Activated CD4-positive, alpha-beta memory T cell treated with anti-CD3 and anti-CD28 coated beads, Interleukin-2, amount 10 ng/mL, durations not matched to agents 7 days and 5 days (primary cell): ENCODE results near the gene PGLYRP2. TPM values are rescaled to one million over a fixed set of nuclear protein-coding genes. Genes with fewer than 3 reads are reported as not detected.
A peak's percentile ranks its signal among the peaks of the same experiment; 100 is the strongest.
"Not testable (repeated sequence)": the region's sequence is repeated elsewhere in the genome, so short reads cannot be mapped to it uniquely, and the experiment has no call there.

Source experiments
- CTCF ChIA-PET: fragments of 350-600 bp; sonication (Branson Sonifier 250); formaldehyde crosslinking; loops from one replicate; lab custom pipeline; 2021; ENCODE audit warnings: antibody characterized with exemption, inconsistent platforms; lab: Charles Lee
- POLR2A ChIA-PET: fragments of 350-600 bp; sonication (Branson Sonifier 250); formaldehyde crosslinking; loops from one replicate; lab custom pipeline; 2021; ENCODE audit warnings: antibody characterized with exemption; lab: Charles Lee
- DNase-seq: peaks from one replicate; pipeline ENCODE4 v3.0.0-alpha.2; 2020
- H3K27ac Mint-ChIP-seq: one replicate; pipeline ENCODE4 v1.8.0; 2021; ENCODE audit warnings: mild to moderate bottlenecking, mixed read lengths
- H3K27me3 Mint-ChIP-seq: one replicate; pipeline ENCODE4 v1.8.0; 2021; ENCODE audit warnings: mixed read lengths
- H3K36me3 Mint-ChIP-seq: one replicate; pipeline ENCODE4 v1.8.0; 2021; ENCODE audit warnings: low read depth, mixed read lengths
- H3K4me1 Mint-ChIP-seq: one replicate; pipeline ENCODE4 v1.8.0; 2021; ENCODE audit warnings: mixed read lengths
- H3K4me3 Mint-ChIP-seq: one replicate; pipeline ENCODE4 v1.8.0; 2021; ENCODE audit warnings: mild to moderate bottlenecking, mixed read lengths
- H3K9me3 Mint-ChIP-seq: one replicate; pipeline ENCODE4 v1.8.0; 2021; ENCODE audit warnings: mixed read lengths
- total RNA-seq, 2 experiments: library from RNA; stranded (reverse); gene quantifications; one replicate each; pipeline ENCODE4 v1.2.3, GENCODE V29; 2021

Gene PGLYRP2
- total RNA-seq, 2 experiments from 2014 or later: 0.08 to 0.10 TPM

DNA sequence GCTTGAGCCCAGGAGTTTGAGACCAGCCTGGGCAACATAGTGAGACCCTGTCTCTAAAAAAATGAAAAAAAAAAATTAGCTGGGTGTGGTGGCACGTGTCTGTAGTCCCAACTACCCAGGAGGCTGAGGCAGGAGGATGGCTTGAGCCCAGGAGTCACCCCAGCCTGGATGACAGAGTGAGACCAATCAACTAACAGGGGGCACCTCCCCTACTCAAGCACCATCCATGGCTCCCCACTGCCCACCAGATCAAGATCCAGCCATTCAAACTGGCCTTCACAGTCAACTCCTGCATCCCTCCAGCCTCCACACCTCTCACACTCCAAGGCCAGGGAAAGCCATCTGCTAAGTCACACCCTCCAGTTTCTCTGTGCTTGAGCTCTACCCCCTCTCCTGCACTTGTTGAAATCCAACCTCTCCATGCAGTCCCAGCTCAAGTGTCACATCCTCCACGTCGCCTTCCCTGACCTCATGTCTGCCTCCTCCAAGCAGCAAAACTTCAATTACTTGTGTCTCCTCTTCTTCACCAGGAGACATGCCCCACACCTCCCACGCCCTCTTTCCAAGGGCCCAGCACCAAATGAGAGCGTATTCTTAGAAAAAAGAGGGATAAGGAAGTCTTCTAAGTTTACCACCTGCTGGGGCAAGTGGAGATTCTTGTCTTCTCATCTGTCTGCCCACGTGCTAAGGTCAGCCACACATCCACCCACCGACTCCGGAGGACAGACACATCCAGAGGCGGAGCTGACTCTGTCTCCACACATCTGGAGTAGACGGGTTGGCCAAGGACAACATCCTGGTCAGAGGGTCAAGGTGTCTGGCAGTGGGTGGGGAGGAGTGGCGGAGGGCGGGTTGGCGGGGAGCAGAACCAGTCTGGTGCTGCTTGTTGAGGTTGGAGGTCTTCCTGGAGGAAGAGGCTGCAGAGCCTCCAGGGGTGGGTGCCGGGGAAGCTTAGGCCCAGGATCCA lies 28.1 kb upstream of the PGLYRP2 start:
- DNase-seq: no peak
- H3K27me3 Mint-ChIP-seq: peaks cover 42% of the 10 kb centered on the region
- H3K27ac Mint-ChIP-seq: no peak overlapping the region
- ChIA-PET CTCF (interaction anchor here (1.2 to 1.4 kb wide), 2 partner anchors 43 to 88 kb away, joined by 3 read pairs; partner anchors contain the start of genes AKAP8L and RASAL3), POLR2A (interaction anchor here (1.0 to 1.1 kb wide), 2 partner anchors 40 to 44 kb away, joined by 3 read pairs; no protein-coding TSS in a partner anchor)
- H3K9me3 Mint-ChIP-seq: no peaks in the 10 kb centered on the region
- peaks cover 31% of the 10 kb centered on the region for H3K4me1 Mint-ChIP-seq
- H3K4me3 Mint-ChIP-seq: peak overlapping the region; percentile 46
- H3K36me3 Mint-ChIP-seq: no peaks in the 10 kb centered on the region

DNA sequence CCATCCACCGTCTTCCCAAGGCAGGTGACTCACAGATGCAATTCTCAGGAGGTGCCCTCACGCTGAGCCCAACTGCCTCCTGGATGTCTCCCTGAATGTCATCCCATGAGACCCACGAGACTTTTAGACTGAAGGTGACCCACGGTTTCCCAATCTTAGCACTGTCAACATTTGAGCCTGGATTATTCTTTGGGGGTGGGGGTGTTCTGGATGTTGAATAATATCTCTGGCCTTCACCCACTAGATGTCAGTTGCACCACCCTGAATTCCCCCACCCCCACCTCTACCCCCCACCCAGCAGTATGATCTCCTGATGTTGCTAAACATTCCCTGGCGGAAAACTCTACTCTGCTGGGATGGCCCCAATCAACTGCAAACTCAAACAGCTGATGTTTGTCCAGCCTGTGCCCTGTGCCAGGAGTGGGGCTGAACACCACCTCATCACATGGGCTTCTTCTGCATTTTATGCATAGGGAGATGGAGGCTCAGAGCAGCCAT lies 26.8 kb upstream of the PGLYRP2 start:
- Mint-ChIP-seq H3K36me3 (no peaks in the 10 kb centered on the region), H3K27ac (no peak overlapping the region), H3K27me3 (peaks cover 48% of the 10 kb centered on the region), H3K4me3 (no peak overlapping the region), H3K9me3 (no peaks in the 10 kb centered on the region), H3K4me1 (peaks cover 28% of the 10 kb centered on the region)
- POLR2A ChIA-PET: no interaction called here
- DNase-seq: no peak
- CTCF ChIA-PET: interaction anchor here (1.2 kb wide), 1 partner anchor 87 kb away, joined by 3 read pairs; the partner anchor contains the start of gene AKAP8L

DNA sequence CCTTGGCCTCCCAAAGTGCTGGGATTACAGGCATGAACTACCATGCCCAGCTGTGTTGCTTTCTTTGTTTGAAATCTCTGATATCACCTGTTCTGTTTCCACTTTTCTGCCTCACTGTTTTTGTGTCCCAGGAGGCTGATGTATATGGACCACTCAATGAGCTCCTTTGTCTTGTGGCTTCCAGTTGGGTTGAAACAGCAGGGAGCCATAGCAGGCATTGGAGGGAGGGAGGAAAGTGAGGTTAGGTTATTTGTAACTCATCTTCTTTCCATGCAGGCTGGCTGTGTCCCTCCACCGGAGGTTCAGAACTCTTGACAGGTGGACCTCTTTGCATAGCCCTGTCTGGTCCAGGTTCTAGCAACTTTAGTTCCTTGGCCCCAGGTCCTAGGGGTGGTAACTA lies 23.0 kb upstream of the PGLYRP2 start:
- CTCF ChIA-PET: interaction anchor here (0.9 to 1.2 kb wide), 2 partner anchors 16 to 53 kb away, joined by 3 to 5 read pairs; no protein-coding TSS in a partner anchor
- Mint-ChIP-seq H3K36me3 (no peaks in the 10 kb centered on the region), H3K9me3 (no peaks in the 10 kb centered on the region), H3K4me3 (no peak overlapping the region), H3K27ac (no peak overlapping the region), H3K27me3 (peaks cover 36% of the 10 kb centered on the region), H3K4me1 (peaks cover 4% of the 10 kb centered on the region)
- POLR2A ChIA-PET: no interaction called here
- DNase-seq: no peak

DNA sequence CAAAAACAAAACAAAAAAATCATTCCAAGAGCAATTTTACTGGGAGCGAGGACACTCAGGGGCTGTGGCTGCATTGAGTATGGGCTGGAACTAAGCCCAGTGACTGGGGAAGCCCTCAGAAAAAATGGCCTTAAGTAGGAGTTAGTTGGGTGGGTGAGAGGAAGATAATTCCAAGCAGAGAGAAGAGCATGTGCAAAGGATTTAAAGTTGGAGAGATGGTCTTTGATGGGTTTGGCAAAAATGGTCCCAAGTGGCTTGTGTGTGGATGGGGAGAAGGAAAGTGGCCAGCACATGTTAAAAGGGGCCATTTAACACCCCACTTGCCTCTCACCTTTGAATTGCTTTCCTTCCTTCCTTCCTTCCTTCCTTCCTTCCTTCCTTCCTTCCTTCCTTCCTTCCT lies 22.3 kb upstream of the PGLYRP2 start:
- Mint-ChIP-seq H3K27ac (no peak overlapping the region), H3K27me3 (peaks cover 33% of the 10 kb centered on the region), H3K36me3 (no peaks in the 10 kb centered on the region), H3K4me3 (no peak overlapping the region), H3K9me3 (no peaks in the 10 kb centered on the region), H3K4me1 (peaks cover 4% of the 10 kb centered on the region)
- POLR2A ChIA-PET: no interaction called here
- CTCF ChIA-PET: interaction anchor here (0.9 kb wide), 1 partner anchor 16 kb away, joined by 5 read pairs; no protein-coding TSS in a partner anchor
- no peak for DNase-seq

DNA sequence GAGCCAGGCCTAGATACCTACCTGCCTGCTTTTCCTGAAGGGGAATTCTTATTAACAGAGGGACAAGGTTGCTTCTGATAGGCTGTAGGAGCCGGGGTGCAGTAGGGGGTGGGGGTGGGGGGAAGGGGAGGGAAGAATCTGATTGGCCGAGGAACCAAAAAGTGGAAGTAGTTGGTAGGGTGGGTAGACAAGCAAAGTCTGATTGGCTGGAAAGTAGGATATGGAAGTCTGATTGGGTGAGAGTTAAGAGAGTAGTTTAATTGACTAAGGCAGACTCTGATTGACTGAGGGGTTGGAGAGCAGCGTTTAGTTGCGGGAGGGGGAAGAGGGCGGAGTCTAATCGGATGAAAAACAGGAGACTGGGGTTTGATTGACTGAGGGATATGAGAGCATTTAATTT lies 19.6 kb upstream of the PGLYRP2 start:
- Mint-ChIP-seq H3K36me3 (no peaks in the 10 kb centered on the region), H3K27ac (no peak overlapping the region)

DNA sequence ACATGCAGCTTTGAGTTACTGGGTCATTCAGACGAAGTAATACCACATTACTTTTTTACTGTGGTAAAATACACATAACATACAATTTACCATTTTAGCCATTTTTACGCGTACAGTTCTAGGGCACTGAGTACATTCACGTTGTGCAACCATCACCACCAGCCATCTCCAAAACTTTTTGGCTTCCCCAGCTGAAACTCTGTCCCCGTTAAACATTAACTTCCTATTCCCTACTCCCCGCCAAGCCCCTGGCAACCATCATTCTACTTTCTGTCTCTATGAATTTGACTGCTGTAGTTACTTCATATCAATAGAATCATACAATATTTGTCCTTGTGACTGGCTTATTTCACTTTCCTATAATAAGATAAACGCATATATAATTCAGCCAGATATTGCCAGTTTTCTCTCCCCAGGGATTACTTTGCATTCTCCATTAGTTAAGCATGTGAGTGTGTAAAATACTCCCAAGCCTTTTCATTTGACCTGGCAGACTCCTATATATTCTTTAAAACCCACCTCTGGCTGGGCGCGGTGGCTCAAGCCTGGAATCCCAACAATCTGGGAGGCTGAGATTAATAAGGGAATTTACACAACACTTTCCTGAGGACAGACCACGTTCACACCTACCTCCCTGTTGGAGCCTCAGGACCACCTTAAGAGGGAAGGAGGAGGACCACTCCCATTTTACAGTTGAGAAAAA lies 19.0 kb upstream of the PGLYRP2 start:
- Mint-ChIP-seq H3K27me3 (peaks cover 25% of the 10 kb centered on the region), H3K4me3 (no peak overlapping the region), H3K4me1 (peaks cover 2% of the 10 kb centered on the region), H3K27ac (no peak overlapping the region), H3K36me3 (no peaks in the 10 kb centered on the region), H3K9me3 (no peaks in the 10 kb centered on the region)
- DNase-seq: no peak
- ChIA-PET CTCF (no interaction called here), POLR2A (no interaction called here)

More for the DNA sequence above, 19.6 kb upstream of the PGLYRP2 start:
- Mint-ChIP-seq H3K4me3 (no peak overlapping the region), H3K27me3 (peaks cover 23% of the 10 kb centered on the region), H3K4me1 (peaks cover 2% of the 10 kb centered on the region), H3K9me3 (no peaks in the 10 kb centered on the region)
- POLR2A ChIA-PET: no interaction called here
- DNase-seq: no peak
- CTCF ChIA-PET: no interaction called here

DNA sequence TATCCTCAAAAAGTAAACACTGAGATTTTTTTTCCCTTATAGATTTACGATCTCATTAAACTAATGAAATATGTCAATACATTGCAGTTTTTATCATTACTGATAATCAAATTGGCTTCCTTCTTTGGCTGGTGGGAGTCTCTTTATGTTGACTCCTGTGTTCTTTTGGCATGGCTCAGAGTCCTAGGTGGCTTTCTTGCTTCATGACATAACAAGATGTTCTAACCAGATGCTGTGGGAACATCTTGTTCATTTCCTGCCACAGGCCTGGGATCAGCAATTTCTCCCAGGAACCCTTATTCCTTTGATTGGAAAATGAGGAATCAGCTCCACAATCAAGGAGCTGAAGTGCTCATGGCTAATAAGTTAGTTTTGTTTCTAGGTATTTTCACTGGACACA lies 15.8 kb upstream of the PGLYRP2 start:
- CTCF ChIA-PET: no interaction called here
- POLR2A ChIA-PET: no interaction called here
- Mint-ChIP-seq H3K4me1 (peaks cover 2% of the 10 kb centered on the region), H3K9me3 (no peaks in the 10 kb centered on the region), H3K27me3 (peaks cover 15% of the 10 kb centered on the region), H3K27ac (no peak overlapping the region), H3K36me3 (no peaks in the 10 kb centered on the region), H3K4me3 (no peak overlapping the region)
- DNase-seq: no peak

DNA sequence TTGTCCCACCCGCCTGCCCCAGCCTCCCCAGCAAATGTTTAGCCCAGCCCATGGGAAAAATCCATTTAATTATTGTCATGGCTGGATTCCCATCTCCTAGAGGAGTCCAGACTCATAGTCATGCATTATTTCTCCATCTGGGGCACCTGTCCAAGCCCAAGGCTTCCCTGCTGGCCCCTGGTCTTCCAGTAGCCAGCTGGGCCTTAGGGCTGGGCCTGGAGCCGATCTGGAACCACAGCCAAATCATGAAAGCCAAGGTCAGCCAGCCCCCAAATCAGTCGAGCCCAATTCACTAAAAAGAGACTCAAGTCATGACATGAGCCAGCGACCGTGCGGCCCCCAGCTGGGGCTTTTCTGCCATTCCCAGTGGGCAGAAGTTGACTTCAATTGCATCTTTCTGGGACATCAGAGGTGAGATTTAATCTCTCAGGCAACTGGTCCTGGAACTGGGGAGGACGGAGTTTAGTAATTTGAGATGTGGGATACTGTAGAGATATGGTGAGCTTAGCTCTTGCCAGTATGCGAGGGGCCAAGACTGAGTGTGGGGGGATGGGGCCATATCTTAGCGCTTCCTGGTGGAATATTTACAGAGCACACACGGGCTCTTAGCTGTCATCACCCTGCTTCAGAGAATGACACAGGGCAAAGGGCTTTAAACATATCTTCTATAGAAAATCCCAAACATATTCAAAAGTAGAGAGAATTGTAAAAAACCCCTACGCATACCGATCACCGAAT lies 9.4 kb upstream of the PGLYRP2 start:
- no peak overlapping the region for H3K4me3 Mint-ChIP-seq
- H3K9me3 Mint-ChIP-seq: peaks cover 7% of the 10 kb centered on the region
- DNase-seq: no peak
- POLR2A ChIA-PET: no interaction called here
- H3K27me3 Mint-ChIP-seq: peaks cover 10% of the 10 kb centered on the region
- CTCF ChIA-PET: no interaction called here
- H3K36me3 Mint-ChIP-seq: peaks cover 6% of the 10 kb centered on the region
- H3K27ac Mint-ChIP-seq: no peak overlapping the region
- peaks cover 5% of the 10 kb centered on the region for H3K4me1 Mint-ChIP-seq

DNA sequence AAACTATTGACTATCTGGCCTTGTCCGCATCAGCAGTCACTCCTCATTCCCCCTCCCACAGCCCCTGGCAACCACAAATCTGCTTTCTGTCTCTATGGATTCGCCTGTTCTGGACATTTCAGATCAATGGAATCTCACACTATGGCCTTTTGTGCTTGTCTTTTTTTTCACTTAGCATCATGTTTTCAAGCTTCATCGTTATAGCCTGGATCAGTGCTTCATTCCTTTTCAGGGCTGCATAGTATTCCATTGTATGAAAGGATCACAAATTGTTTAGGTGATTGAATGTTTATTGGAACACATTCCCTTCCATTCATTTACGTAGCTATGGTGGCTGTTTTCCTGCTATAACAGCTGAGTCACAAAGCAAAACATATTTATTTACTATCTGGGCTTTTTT lies 7.7 kb upstream of the PGLYRP2 start:
- Mint-ChIP-seq H3K9me3 (peaks cover 7% of the 10 kb centered on the region), H3K36me3 (peaks cover 6% of the 10 kb centered on the region), H3K27me3 (peaks cover 5% of the 10 kb centered on the region), H3K27ac (no peak overlapping the region), H3K4me1 (peaks cover 12% of the 10 kb centered on the region), H3K4me3 (no peak overlapping the region)
- CTCF ChIA-PET: interaction anchor here (0.6 kb wide), 1 partner anchor 68 kb away, joined by 3 read pairs; no protein-coding TSS in a partner anchor
- POLR2A ChIA-PET: no interaction called here
- DNase-seq: no peak

DNA sequence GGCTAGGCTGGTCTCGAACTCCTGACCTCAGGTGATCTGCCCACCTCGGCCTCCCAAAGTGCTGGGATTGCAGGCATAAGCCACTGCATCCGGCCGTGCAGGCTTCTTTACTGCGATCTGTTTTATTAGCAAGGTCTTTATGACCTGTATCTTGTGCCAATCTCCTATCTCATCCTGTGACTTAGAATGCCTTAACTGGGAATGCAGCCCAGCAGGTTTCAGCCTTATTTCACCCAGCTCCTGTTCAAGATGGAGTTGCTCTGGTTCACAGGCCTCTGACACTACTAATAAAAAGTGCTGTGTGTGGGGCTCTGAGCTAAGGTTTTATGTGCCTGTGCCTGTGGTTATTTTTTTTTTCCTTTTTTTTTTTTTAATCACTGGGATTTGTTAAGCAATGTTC lies 6.5 kb upstream of the PGLYRP2 start:
- peaks cover 13% of the 10 kb centered on the region for H3K4me1 Mint-ChIP-seq
- H3K4me3 Mint-ChIP-seq, H3K36me3 Mint-ChIP-seq, H3K27me3 Mint-ChIP-seq, DNase-seq, CTCF ChIA-PET, H3K9me3 Mint-ChIP-seq, H3K27ac Mint-ChIP-seq: not testable (repeated sequence)
- POLR2A ChIA-PET: interaction anchor here (1.0 kb wide), 1 partner anchor 52 kb away, joined by 3 read pairs; no protein-coding TSS in a partner anchor

DNA sequence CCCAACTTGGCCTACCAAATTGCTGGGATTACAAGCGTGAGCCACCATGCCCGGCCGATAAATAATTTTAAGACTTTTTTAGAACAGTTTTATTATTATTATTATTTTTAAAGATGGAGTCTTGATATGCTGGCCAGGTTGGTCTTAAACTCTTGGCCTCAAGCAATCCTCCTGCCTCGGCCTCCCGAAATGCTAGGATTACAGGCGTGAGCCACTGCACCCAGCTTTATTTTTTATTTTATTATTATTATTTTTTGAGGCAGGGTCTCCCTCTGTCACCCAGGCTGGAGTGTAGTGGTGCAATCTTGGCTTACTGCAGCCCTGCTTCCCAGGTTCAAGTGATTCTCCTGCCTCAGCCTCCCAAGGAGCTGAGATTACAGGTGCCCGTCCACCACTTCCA lies 1.7 kb upstream of the PGLYRP2 start:
- H3K4me3 Mint-ChIP-seq, H3K27me3 Mint-ChIP-seq, H3K9me3 Mint-ChIP-seq, DNase-seq, H3K36me3 Mint-ChIP-seq, H3K27ac Mint-ChIP-seq: not testable (repeated sequence)
- CTCF ChIA-PET: interaction anchor here (1.1 kb wide), 1 partner anchor 96 kb away, joined by 3 read pairs; no protein-coding TSS in a partner anchor
- POLR2A ChIA-PET: interaction anchor here (0.5 to 3.3 kb wide), 4 partner anchors 14 to 70 kb away, joined by 3 to 14 read pairs (median 3); no protein-coding TSS in a partner anchor
- H3K4me1 Mint-ChIP-seq: peaks cover 35% of the 10 kb centered on the region

DNA sequence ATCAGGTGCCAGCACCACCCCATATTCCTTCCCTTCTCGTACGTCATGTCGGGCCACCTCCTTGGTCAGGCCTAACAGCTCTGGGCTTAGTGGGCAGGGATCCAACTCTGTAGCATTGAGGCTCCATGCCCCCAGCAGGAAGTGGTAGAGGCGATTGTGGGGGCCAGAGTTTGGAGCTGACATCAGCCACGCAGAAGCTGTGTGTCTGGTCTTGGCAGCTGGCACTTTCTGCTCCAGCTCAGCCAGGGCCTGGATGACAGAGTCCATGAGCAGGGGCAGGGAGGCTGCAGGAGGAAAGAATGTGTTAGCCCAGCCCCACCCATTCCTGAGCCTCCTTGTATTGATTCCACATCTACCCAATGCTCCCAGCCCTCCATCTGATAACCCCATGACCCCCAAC lies 3.0 kb downstream of the PGLYRP2 start:
- no peaks in the 10 kb centered on the region for H3K36me3 Mint-ChIP-seq
- no peak overlapping the region for H3K4me3 Mint-ChIP-seq
- no peak overlapping the region for H3K27ac Mint-ChIP-seq
- H3K9me3 Mint-ChIP-seq: no peaks in the 10 kb centered on the region
- CTCF ChIA-PET: no interaction called here
- POLR2A ChIA-PET: no interaction called here
- H3K4me1 Mint-ChIP-seq: peaks cover 33% of the 10 kb centered on the region
- H3K27me3 Mint-ChIP-seq: no peaks in the 10 kb centered on the region
- no peak for DNase-seq
